DMS 273 (cell line): ENCODE results near the gene CLEC4G.

ENCODE experiments used
- DNase-seq: peaks from one replicate; lab custom pipeline; 2025; ENCODE audit not compliant: unreplicated experiment; lab: John Stamatoyannopoulos, UW

Gene CLEC4G

GRCh38 chr19:7699003-7699402, 32.9 kb downstream of the CLEC4G start:
- no peak for DNase-seq

DNA sequence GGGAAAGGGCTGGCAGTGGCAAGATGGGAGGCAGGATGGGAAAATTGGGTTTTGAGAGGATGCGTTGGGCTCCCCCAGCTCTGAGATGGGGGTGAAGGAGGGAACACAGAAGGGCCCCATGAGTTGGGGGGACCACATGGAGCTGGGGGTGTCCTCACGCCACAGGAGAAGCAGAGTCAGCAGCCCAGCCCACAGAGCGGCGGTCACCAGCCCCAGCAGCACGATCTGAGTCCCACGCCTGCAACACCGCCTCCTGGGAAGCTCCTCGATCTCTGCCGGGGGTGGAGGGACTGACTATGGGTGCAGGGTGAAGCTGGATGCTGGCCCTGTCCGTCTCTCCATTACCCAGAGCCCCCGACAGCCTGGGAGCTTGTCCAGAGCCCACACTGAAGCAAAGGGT, 33.3 kb downstream of the CLEC4G start:
- no peak for DNase-seq

DNA sequence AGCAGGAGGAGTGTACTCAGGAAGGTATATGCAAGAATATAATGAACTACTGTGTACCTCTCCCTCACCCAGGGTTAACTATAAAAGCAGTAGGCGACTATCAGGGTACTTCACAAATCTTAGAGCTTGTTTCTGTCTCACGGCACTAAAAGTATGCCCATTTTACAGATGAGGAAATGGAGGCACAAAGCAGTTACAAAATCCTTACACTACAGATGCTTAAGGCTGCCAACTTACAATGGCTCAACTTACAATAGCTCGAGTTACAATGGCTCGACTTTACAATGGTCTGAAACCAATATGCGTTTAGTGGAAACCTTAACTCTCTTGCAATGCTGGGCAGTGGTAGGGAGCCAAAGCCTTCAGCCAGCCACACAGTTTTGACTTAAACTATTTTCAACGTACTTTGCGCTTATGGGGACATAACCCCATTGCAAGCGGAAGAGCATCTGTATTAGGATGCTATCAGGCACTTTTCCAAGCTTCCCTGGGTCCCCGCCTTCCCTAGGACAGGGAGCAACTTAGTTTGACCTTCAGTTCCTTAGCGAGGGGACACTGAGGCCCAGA, 34.1 kb downstream of the CLEC4G start:
- no peak for DNase-seq

DNA sequence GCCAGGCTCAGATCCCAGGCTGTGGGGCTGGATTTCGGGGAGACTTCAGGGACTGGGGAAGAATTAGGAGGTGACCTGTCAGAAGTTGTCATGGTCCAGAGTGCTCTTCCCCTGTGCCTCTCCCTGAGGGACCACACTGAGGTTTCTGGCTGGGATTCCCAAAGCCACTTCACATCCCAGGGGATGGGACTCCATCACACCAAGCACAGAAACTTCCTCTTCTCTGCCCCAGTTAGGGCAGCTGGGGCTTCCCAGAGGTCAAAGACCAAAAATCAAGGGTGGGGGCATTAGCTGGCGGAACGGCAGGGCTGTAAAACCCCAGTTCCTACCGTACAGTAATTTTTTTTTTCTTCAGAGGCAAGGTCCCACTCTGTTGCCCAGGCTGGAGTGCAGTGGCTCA, 37.4 kb downstream of the CLEC4G start:
- DNase-seq = no peak

- no peak for DNase-seq
Measured at GRCh38 chr19:7692417-7693088, 39.4 kb downstream of the CLEC4G start.

DNA sequence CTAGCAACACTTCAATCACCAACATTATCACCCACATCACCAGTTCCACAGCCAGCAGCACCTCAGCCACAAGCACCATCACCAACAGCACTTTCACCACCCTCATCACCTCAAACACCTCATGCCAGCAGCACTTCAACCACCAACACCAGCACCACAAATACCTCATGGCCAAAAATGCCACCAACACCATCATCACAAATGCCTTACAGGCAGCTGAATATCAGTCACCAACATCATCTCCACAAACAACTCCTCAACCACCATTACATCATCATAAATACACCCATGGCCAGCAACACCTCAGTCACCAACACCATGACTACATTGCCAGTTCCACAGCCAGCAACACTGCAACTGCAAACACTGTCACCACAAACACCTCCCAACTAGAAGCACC, 40.4 kb downstream of the CLEC4G start:
- DNase-seq = no peak

DNA sequence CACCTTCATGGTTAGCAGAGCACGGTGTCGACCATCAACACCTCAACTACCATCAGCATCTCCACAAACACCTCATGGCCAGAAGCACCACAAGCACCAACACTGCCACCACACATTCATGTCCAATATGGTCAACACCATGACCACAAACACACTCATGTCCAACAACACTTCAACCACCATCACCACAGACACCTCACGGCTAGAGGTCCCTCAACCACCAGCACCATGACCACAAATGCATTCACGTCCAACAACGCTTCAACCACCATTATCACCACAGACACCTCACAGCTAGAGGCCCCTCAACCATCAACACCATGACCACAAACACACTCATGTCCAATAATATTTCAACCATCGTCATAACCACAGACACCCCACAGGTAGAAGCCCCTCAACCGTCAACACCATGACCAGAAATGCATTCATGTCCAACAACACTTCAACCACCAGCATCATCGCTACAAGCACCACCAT, 41.1 kb downstream of the CLEC4G start:
- DNase-seq = no peak

DNA sequence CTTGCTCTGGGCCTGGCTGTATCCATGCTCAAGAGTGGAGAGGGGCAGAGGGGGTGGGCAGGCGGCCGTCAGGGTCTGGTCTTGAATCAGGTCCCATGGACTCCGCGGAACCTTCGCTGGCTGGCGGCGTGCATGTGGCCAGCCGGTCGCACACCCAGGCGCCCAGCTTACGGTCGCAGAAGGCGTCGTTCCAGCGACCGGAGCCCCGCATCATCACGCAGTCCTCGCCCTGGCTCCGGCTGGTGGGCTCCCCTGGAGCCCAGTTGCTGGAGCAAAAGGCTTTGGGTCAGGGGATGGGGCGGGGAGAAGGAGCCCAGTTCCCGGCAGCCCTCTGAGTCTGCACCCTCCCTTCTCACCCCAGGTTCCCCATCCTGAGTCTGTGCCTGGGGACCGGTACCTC, 42.7 kb downstream of the CLEC4G start:
- no peak for DNase-seq

- DNase-seq = no peak
Measured at GRCh38 chr19:7687177-7687576, 44.7 kb downstream of the CLEC4G start.

DNA sequence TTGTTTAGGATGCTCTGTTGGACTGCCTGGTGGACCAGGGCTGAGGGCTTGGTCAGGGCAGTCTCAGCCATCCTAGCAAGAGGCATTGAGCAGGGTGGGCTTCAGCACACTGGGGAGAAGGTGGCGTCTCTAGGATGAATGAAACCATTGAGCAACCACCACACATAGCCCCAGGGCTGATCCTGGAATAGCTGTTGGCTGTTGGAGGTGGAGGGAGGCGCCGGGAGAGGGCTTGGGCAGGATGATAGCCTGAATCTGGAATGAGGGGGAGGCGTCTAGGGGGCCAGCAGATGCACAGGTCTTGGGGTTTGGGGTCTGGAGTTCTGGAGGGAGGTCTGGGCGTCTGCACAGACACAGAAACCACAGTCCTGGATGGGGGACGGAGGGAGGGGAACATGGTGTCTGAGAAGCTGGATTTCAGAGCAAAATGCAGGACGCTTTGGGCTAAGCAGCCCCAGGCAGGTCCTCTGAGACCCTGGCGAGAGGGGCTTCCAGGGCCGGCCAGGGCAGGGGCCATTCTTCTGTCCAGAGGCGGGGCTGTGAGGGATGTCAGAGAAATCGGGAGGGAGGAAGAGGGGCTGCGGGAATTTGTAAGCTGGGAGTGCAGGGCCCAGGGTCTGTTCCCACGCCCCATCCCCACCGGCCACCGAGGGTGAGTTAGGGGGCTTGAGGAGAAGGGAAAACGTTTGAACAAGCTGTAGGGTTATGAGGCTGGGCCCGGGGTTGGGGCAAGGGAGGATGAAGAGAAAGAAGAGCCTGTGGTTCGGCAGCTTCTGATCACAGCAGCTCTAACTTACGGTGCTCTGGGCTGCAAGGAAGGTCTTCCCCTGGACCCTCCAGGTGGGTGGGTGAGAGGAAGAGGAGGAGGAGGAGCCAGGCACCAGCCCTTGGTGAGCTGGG, 46.1 kb downstream of the CLEC4G start:
- DNase-seq = no peak

DNA sequence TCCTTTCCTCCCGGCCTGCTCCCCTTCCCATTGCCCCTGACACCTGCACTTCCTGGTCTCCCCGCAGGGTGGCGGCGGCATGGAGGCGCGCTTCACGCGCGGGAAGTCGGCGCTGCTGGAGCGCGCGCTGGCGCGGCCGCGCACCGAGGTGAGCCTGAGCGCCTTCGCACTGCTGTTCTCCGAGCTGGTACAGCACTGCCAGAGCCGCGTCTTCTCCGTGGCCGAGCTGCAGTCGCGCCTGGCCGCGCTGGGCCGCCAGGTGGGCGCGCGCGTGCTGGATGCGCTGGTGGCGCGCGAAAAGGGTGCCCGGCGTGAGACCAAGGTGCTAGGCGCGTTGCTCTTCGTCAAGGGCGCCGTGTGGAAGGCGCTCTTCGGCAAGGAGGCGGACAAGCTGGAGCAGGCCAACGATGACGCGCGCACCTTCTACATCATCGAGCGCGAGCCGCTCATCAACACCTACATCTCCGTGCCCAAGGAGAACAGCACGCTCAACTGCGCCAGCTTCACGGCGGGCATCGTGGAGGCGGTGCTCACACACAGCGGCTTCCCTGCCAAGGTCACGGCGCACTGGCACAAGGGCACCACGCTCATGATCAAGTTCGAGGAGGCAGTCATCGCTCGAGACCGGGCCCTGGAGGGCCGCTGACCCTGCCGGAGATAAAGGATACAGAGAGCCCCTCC, 49.6 kb downstream of the CLEC4G start:
- DNase-seq = no peak

DNA sequence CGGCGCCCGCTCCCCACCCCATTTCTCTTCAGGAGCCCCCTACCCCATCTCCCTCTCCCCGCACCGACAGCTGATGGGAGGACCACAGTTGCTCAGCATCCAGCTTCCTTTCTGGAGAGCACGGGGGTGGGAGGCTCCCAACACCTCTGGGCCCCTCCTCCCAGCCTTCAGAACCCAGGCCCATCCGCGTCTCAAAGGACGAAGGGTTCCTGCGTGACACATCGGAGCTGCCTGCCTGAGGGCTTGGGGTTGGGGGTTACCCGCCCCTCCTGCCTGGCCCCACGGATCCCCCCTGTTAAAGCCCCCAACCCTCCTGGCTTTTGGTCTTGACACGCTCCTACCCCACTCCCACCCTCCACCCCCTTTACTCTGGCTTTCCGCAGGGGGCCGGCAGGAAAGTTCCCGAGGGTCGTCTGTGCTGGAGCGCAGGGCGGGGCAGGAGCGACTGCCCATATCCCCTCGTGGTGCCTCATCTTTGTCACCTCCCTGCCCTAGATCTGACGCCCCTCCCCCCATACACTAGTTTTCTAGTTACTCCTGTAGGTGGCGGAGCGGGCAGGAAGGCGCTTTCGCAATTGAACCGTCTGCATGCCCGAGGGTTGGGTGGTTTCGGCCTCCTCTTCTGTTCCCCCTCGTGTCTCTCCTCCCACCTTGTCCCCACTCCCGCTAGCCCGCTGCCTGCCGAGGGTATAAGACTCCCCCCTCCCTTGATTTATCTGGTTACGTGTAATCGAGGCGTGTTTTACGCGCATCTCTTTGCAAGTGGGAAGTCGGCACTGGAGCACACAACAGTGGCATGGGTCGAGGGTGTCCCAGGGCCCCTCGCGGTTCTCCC, 50.4 kb downstream of the CLEC4G start:
- DNase-seq = peak; percentile 66

GRCh38 chr19:7680606-7681339, 51.1 kb downstream of the CLEC4G start, which contains the start of gene TRAPPC5:
Gene TRAPPC5 (plus strand): TSS chr19:7680833. CDS start chr19:7682254, 1,421 bp downstream.
- DNase-seq = peak; percentile 93

GRCh38 chr19:7679771-7680605, 51.9 kb downstream of the CLEC4G start:
- DNase-seq = no peak

DNA sequence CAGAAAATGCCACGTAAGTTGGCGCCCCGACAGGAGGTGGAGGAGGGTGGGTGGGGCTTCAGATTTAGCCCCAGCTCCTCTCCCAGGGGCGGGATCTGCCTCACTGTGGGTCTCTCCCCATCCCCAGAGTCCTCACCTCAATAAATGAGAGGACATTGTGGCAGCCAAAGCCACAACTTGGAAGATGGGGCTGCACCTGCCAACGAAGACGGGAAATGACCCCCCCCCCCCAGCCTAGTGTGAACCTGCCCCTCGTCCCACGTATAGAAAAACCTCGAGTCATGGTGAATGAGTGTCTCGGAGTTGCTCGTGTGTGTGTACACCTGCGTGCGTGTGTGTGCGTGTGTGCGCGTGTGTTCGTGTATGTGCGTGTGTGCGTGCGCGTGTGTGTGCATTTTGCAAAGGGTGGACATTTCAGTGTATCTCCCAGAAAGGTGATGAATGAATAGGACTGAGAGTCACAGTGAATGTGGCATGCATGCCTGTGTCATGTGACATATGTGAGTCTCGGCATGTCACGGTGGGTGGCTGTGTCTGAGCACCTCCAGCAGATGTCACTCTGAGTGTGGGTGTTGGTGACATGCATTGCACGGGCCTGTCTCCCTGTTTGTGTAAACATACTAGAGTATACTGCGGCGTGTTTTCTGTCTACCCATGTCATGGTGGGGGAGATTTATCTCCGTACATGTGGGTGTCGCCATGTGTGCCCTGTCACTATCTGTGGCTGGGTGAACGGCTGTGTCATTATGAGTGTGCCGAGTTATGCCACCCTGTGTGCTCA, 52.7 kb downstream of the CLEC4G start:
- no peak for DNase-seq
